Esophagus muscularis mucosa (tissue), 4 donors: ENCODE results near the gene SPRR3.

Experiments
- EP300 ChIP-seq: sonication (generic); formaldehyde crosslinking; IDR thresholded peaks from one replicate; pipeline ENCODE4 v1.6.1; 2017; ENCODE audit warnings: antibody characterized with exemption
- POLR2A ChIP-seq: fragments of 450-650 bp; IDR thresholded peaks from one replicate; pipeline ENCODE4 v1.6.1; 2017; ENCODE audit warnings: antibody characterized with exemption, moderate library complexity, mild to moderate bottlenecking, low read depth
- TF ChIP-seq, protein P1 (sequence below), 3 experiments: fragments of 200-600 bp in 2 of 3; fragments of 450-650 bp in 1 of 3; sonication (generic) in 2 of 3; IDR thresholded peaks; one replicate each; pipeline ENCODE4 v1.5.1; 2017 to 2019; ENCODE audit warnings: antibody characterized with exemption in 3 of 3, mild to moderate bottlenecking in 2 of 3, moderate library complexity in 1 of 3

DNA sequence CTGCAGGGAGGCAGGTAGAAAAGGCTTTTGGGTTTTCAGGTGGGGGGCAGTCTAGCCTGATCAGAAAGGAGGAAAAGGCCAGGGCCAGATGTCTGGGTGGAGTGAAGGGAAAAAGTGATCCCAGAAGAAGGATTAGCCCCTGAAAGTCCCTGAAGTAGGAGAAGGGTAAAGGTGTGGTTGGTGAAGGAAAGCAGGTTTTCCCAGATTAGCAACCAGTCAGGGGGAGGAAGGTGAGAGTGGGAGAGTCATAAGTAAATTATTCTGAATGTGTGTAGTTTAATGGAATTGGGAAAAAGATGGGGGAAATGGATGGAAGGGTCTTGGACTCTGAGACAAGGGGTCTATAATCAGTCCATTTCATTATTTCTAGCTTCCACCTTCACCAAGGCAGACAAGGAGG, 18.3 kb upstream of the SPRR3 start:
- TF ChIP-seq, protein P1, sequence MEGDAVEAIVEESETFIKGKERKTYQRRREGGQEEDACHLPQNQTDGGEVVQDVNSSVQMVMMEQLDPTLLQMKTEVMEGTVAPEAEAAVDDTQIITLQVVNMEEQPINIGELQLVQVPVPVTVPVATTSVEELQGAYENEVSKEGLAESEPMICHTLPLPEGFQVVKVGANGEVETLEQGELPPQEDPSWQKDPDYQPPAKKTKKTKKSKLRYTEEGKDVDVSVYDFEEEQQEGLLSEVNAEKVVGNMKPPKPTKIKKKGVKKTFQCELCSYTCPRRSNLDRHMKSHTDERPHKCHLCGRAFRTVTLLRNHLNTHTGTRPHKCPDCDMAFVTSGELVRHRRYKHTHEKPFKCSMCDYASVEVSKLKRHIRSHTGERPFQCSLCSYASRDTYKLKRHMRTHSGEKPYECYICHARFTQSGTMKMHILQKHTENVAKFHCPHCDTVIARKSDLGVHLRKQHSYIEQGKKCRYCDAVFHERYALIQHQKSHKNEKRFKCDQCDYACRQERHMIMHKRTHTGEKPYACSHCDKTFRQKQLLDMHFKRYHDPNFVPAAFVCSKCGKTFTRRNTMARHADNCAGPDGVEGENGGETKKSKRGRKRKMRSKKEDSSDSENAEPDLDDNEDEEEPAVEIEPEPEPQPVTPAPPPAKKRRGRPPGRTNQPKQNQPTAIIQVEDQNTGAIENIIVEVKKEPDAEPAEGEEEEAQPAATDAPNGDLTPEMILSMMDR (IDR thresholded peaks at IDR 0.05), result no peak
- no peak for TF ChIP-seq POLR2A
- no peak for TF ChIP-seq EP300
